ENCODE data around the gene SEZ6L2. TPM values are rescaled to one million over a fixed set of nuclear protein-coding genes. Genes with fewer than 3 reads are reported as not detected.

SEZ6L2 gene
- total RNA-seq, 1 experiment from 2014 or later, result 70.7 TPM

- no peak overlapping the region for H3K4me3 ChIP-seq (ENCODE audit: low read depth in 2 of 2, low read length in 2 of 2)
- DNase-seq (ENCODE audit: low read depth, low spot score) (no peak), ATAC-seq (no peak)
- H3K4me1 ChIP-seq (ENCODE audit: control insufficient read depth, insufficient read depth, low read length), result no peaks in the 10 kb centered on the region
- H3K27ac ChIP-seq (ENCODE audit: low read length), result no peak overlapping the region
- no peaks in the 10 kb centered on the region for H3K36me3 ChIP-seq (ENCODE audit: control insufficient read depth, insufficient read depth, low read length)
- ChIA-PET POLR2A (interaction anchor here (0.8 kb wide), 1 partner anchor 14 kb away, joined by 12 read pairs; no protein-coding TSS in a partner anchor), CTCF (no interaction called here)
- intact Hi-C loops (cut with micrococcal nuclease; ENCODE audit: unreplicated experiment), result no loop called here
- BruUV-seq (replicated peaks), result no TSS peak
- no peaks in the 10 kb centered on the region for H3K9me3 ChIP-seq (ENCODE audit: control insufficient read depth, insufficient read depth, low read depth, low read length)
- TF ChIP-seq TCF7L2 (IDR thresholded peaks at IDR 0.05; ENCODE audit: low read depth, low read length), result no peak
- no peaks in the 10 kb centered on the region for H3K27me3 ChIP-seq (ENCODE audit: control insufficient read depth, insufficient read depth, low read length)
- in situ Hi-C loops (cut with HindIII; ENCODE audit: low pct_unique_long_range_greater_than_20kb, low sequenced_read_pairs), result no loop called here
These were observed 46.7 kb downstream of the SEZ6L2 start for GRCh38 chr16:29852654-29853053.

GRCh38 chr16:29850998-29851397 is 48.4 kb downstream of the SEZ6L2 start:
- ChIA-PET POLR2A (interaction anchor here (0.7 kb wide), 1 partner anchor 17 kb away, joined by 7 read pairs; no protein-coding TSS in a partner anchor), CTCF (interaction anchor here (0.7 kb wide), 1 partner anchor 149 kb away, joined by 7 read pairs; no protein-coding TSS in a partner anchor)
- BruUV-seq (replicated peaks), result no TSS peak
- H3K4me3 ChIP-seq (ENCODE audit: low read depth in 2 of 2, low read length in 2 of 2), result no peak overlapping the region
- H3K36me3 ChIP-seq (ENCODE audit: control insufficient read depth, insufficient read depth, low read length), result no peaks in the 10 kb centered on the region
- intact Hi-C loops (cut with micrococcal nuclease; ENCODE audit: unreplicated experiment), result no loop called here
- no peaks in the 10 kb centered on the region for H3K9me3 ChIP-seq (ENCODE audit: control insufficient read depth, insufficient read depth, low read depth, low read length)
- in situ Hi-C loops (cut with HindIII; ENCODE audit: low pct_unique_long_range_greater_than_20kb, low sequenced_read_pairs), result no loop called here
- no peaks in the 10 kb centered on the region for H3K27me3 ChIP-seq (ENCODE audit: control insufficient read depth, insufficient read depth, low read length)
- no peak for ATAC-seq
- TF ChIP-seq POLR2AphosphoS5 (IDR thresholded peaks at IDR 0.05; ENCODE audit: low read depth, low read length) (no peak), TCF7L2 (IDR thresholded peaks at IDR 0.05; ENCODE audit: low read depth, low read length) (no peak), REST (IDR thresholded peaks at IDR 0.05; ENCODE audit: insufficient read depth in 1 of 2, low read depth in 2 of 2, low read length in 1 of 2) (no peak), SIN3A (IDR thresholded peaks at IDR 0.05; ENCODE audit: borderline replicate concordance, insufficient read depth, low read depth, low read length) (no peak), CTCF (IDR thresholded peaks at IDR 0.05) (no peak)
- H3K4me1 ChIP-seq (ENCODE audit: control insufficient read depth, insufficient read depth, low read length), result no peaks in the 10 kb centered on the region
- H3K27ac ChIP-seq (ENCODE audit: low read length), result no peak overlapping the region
- DNase-seq (ENCODE audit: low read depth, low spot score), result no peak

GRCh38 chr16:29849505-29849904 is 49.8 kb downstream of the SEZ6L2 start:
- in situ Hi-C loops (cut with HindIII; ENCODE audit: low pct_unique_long_range_greater_than_20kb, low sequenced_read_pairs) (no loop called here), intact Hi-C loops (cut with micrococcal nuclease; ENCODE audit: unreplicated experiment) (no loop called here)
- TF ChIP-seq CTCF (IDR thresholded peaks at IDR 0.05) (no peak), REST (IDR thresholded peaks at IDR 0.05; ENCODE audit: insufficient read depth in 1 of 2, low read depth in 2 of 2, low read length in 1 of 2) (no peak), TCF7L2 (IDR thresholded peaks at IDR 0.05; ENCODE audit: low read depth, low read length) (no peak), SIN3A (IDR thresholded peaks at IDR 0.05; ENCODE audit: borderline replicate concordance, insufficient read depth, low read depth, low read length) (no peak), POLR2AphosphoS5 (IDR thresholded peaks at IDR 0.05; ENCODE audit: low read depth, low read length) (no peak)
- H3K4me1 ChIP-seq (ENCODE audit: control insufficient read depth, insufficient read depth, low read length), result no peaks in the 10 kb centered on the region
- no peak overlapping the region for H3K27ac ChIP-seq (ENCODE audit: low read length)
- no peak for DNase-seq (ENCODE audit: low read depth, low spot score)
- ATAC-seq, result no peak
- no TSS peak for BruUV-seq (replicated peaks)
- no peaks in the 10 kb centered on the region for H3K9me3 ChIP-seq (ENCODE audit: control insufficient read depth, insufficient read depth, low read depth, low read length)
- ChIA-PET CTCF (interaction anchor here (0.6 to 0.7 kb wide), 4 partner anchors 9 to 243 kb away, joined by 4 to 11 read pairs (median 8); no protein-coding TSS in a partner anchor), POLR2A (no interaction called here)
- H3K36me3 ChIP-seq (ENCODE audit: control insufficient read depth, insufficient read depth, low read length), result no peaks in the 10 kb centered on the region
- no peak overlapping the region for H3K4me3 ChIP-seq (ENCODE audit: low read depth in 2 of 2, low read length in 2 of 2)
- no peaks in the 10 kb centered on the region for H3K27me3 ChIP-seq (ENCODE audit: control insufficient read depth, insufficient read depth, low read length)
